ENCODE data around the gene UNC119B. TPM values are rescaled to one million over a fixed set of nuclear protein-coding genes. Genes with fewer than 3 reads are reported as not detected.
"Not testable (repeated sequence)": the region's sequence is repeated elsewhere in the genome, so short reads cannot be mapped to it uniquely, and the experiment has no call there.

Gene UNC119B
- total RNA-seq, 2 experiments from 2014 or later = 17.2 to 27.4 TPM

GRCh38 chr12:120726510-120726793, 16.2 kb downstream of the UNC119B start:
- ChIA-PET CTCF (ENCODE audit: unreplicated experiment) (no interaction called here), POLR2A (no interaction called here)
- DNase-seq (ENCODE audit: low spot score) = no peak
- H3K4me3 ChIP-seq (ENCODE audit: low read depth, low read length, poor library complexity, severe bottlenecking) = peak overlapping the region; percentile 64
- H3K79me2 ChIP-seq (ENCODE audit: insufficient read depth, low read depth, low read length) = no peaks in the 10 kb centered on the region
- H3K27ac ChIP-seq (ENCODE audit: low read depth, low read length, poor library complexity, severe bottlenecking) = no peak overlapping the region
- TF ChIP-seq EZH2phosphoT487 (IDR thresholded peaks at IDR 0.05; ENCODE audit: borderline replicate concordance, low read depth, low read length) (no peak), CTCF (conservative IDR thresholded peaks at IDR 0.05; ENCODE audit: low read length) (no peak)
- H3K9me3 ChIP-seq (ENCODE audit: low read length) = no peaks in the 10 kb centered on the region
- peaks cover 27% of the 10 kb centered on the region for H3K4me1 ChIP-seq (ENCODE audit: insufficient read depth, low read length, poor library complexity, severe bottlenecking)
- no peaks in the 10 kb centered on the region for H3K9me2 ChIP-seq (ENCODE audit: insufficient read depth, low read length)
- no peaks in the 10 kb centered on the region for H4K20me1 ChIP-seq (ENCODE audit: insufficient read depth, low read length)
- H3K4me2 ChIP-seq (ENCODE audit: low read length) = peak overlapping the region; percentile 69
- TSS peak; percentile 28 for BruUV-seq (replicated peaks)
- intact Hi-C loops (cut with micrococcal nuclease; ENCODE audit: unreplicated experiment) = loop anchor here (5.0 to 10.0 kb wide), 3 partner anchors 144 to 292 kb away; partner anchors contain the start of genes COX6A1 and POP5
- no peak overlapping the region for H2AFZ ChIP-seq (ENCODE audit: low read length)
- peaks cover 32% of the 10 kb centered on the region for H3K36me3 ChIP-seq (ENCODE audit: insufficient read depth, low read length)

GRCh38 chr12:120726961-120727360, 16.7 kb downstream of the UNC119B start:
- TF ChIP-seq CTCF (conservative IDR thresholded peaks at IDR 0.05; ENCODE audit: low read length) = no peak
- TF ChIP-seq EZH2phosphoT487 (IDR thresholded peaks at IDR 0.05; ENCODE audit: borderline replicate concordance, low read depth, low read length) = no peak
- H3K4me1 ChIP-seq (ENCODE audit: insufficient read depth, low read length, poor library complexity, severe bottlenecking) = peaks cover 22% of the 10 kb centered on the region
- H4K20me1 ChIP-seq (ENCODE audit: insufficient read depth, low read length) = no peaks in the 10 kb centered on the region
- no peaks in the 10 kb centered on the region for H3K79me2 ChIP-seq (ENCODE audit: insufficient read depth, low read depth, low read length)
- H3K9me3 ChIP-seq (ENCODE audit: low read length) = no peaks in the 10 kb centered on the region
- ChIA-PET POLR2A (no interaction called here), CTCF (ENCODE audit: unreplicated experiment) (no interaction called here)
- BruUV-seq (replicated peaks) = no TSS peak
- H3K4me3 ChIP-seq (ENCODE audit: low read depth, low read length, poor library complexity, severe bottlenecking) = no peak overlapping the region
- no peaks in the 10 kb centered on the region for H3K9me2 ChIP-seq (ENCODE audit: insufficient read depth, low read length)
- no peak overlapping the region for H3K4me2 ChIP-seq (ENCODE audit: low read length)
- intact Hi-C loops (cut with micrococcal nuclease; ENCODE audit: unreplicated experiment) = loop anchor here (5.0 to 10.0 kb wide), 3 partner anchors 145 to 292 kb away; partner anchors contain the start of genes COX6A1 and POP5
- no peak overlapping the region for H3K27ac ChIP-seq (ENCODE audit: low read depth, low read length, poor library complexity, severe bottlenecking)
- H2AFZ ChIP-seq (ENCODE audit: low read length) = no peak overlapping the region
- peaks cover 30% of the 10 kb centered on the region for H3K36me3 ChIP-seq (ENCODE audit: insufficient read depth, low read length)
- no peak for DNase-seq (ENCODE audit: low spot score)

- H3K36me3 ChIP-seq (ENCODE audit: insufficient read depth, low read length); intact Hi-C loops (cut with micrococcal nuclease; ENCODE audit: unreplicated experiment); DNase-seq (ENCODE audit: low spot score); H3K4me2 ChIP-seq (ENCODE audit: low read length); H4K20me1 ChIP-seq (ENCODE audit: insufficient read depth, low read length); H3K9me3 ChIP-seq (ENCODE audit: low read length); H3K27ac ChIP-seq (ENCODE audit: low read depth, low read length, poor library complexity, severe bottlenecking); H2AFZ ChIP-seq (ENCODE audit: low read length); H3K4me1 ChIP-seq (ENCODE audit: insufficient read depth, low read length, poor library complexity, severe bottlenecking); CTCF ChIA-PET (ENCODE audit: unreplicated experiment); BruUV-seq (replicated peaks); POLR2A ChIA-PET; H3K4me3 ChIP-seq (ENCODE audit: low read depth, low read length, poor library complexity, severe bottlenecking); H3K79me2 ChIP-seq (ENCODE audit: insufficient read depth, low read depth, low read length); H3K9me2 ChIP-seq (ENCODE audit: insufficient read depth, low read length): not testable (repeated sequence)
Observed at GRCh38 chr12:120732198-120732597, 21.9 kb downstream of the UNC119B start.

Data from OCI-LY7 (cell line).